HG03460 (cell line): ENCODE measurements around the gene BCO2.

Experiments used
- ATAC-seq: cut with Tn5 transposase; IDR thresholded peaks from one replicate; pipeline ENCODE4 v1.9.1; 2021; ENCODE audit not compliant: unreplicated experiment

Gene BCO2

DNA sequence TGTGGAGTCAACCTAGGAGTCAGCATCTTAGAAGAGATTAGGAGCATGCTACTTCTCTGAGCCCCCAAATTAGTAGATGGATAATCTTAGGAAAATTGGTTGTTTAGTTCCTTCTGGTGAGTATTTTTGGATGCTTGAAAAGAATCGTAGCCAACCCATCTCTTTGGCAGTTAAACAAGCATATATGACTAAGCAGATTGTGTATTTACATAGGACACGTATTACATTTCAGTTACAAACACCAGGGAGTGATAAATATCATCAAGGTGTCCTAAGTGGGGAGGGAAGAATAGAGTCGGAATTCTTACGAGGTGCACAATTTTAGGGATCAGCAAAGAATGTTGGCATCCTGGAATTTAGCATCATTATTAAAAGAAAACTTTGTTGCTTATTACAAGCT, 71.9 kb downstream of the BCO2 start:
- ATAC-seq = no peak

DNA sequence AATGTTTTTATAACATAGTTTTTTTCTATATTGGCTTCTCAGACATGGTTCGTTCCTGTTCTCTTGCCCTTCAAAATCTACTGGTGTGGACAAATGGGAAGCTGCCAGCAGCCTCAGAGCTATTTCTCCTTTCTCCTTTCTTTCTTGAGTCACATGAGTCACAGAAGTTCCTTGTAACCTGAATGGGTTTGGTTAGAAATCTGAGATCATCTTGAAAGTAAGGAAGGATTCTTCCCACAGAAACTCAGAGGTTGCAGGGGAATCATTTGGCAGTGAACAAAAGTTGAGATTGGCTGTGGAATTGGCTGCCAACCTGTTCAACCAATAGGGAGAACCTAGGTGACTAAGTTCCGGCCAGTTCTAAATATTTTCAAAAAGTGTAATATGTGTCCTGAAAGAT, 72.9 kb downstream of the BCO2 start:
- ATAC-seq = no peak

DNA sequence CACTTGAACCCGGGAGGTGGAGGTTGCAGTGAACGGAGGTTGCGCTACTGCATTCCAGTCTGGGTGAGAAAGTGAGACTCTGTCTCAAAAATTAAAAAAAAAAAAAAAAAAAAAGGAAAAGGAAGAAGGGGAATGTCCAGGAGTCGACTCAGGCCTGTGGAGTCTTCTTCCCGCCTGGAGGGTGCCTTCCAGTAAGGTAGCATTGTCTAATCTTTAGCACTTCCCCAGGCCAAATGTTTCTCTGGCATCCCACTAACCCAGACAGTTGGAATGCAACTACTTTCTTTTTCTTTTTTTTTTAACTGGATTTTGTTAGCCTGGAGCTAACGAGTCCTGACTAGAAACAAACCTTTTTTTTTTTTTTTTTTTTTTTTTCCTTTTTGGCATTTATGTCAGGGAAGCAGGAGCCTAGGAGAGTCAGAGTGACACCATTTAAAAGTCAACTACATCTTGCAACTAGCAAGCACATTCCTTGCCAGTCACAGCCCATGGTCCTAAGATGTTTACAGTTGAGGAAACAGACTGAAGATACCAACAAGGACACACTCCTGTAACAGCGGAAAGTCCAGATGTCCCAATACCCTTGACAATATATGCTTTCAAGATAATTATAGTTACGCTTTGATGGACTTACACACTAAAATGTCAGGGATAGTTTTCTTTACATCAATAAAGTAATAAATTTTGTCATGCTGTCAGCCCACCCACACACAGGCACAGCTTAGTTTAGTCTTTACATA, 74.7 kb downstream of the BCO2 start:
- no peak for ATAC-seq

DNA sequence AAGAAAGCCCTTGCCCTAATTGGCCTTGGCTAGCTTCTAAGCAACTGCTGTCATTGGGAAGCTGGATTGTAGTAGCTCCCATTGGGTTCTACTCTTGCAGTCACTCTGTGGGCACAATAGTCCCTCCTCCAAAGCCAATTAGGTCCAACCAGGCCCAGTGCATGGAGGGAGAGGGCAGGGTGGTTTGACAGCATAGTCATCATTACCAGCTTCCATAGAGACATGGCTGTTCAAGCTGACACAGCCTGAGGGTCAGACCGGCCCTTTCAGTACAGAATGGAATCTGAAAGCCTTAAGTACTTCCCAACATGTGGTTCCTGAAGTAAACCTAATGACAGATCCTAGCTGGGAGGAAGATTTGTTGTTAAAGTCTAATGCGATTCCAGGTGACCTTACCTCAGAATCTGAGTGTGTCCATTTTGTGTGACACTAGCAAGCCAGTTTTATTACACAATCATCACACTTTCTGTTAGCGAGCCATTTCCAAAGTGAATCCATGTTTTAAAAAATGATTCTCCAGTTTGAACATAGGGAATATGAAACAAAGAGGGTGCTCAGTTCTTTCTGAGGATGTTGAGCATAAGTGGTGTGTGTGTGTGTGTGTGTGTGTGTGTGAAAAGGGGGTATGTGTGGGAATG, 78.4 kb downstream of the BCO2 start:
- ATAC-seq = no peak

DNA sequence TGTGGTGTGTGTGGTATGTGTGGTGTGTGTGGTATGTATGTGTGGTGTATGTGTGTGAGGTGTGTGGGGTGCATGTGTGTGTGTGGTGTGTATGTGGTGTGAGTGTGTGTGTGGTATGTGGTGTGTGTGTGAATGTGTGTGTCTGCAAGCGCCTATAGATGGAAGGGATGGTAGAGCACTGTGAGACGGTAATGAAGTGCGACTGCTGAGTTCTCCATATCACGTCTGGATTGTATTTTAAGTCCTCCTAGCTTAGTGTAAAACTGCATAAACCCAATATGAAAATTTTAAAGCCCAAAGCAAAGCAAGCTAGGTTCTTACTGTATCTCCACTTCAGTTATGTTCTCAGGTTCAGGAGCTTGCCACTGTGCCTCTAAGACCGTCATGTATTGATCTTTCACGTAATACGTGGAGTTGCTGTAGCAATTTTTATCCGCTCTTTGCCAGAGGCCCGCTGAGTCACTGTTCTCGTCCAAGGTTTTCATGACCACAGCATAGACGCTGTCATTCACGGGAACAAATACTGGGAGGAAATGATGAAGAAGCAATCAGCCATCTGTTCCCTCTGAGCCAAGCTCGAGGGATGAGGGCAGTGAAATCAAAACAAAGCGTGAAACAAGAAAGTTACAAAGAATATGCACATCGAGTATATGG, 79.9 kb downstream of the BCO2 start:
- no peak for ATAC-seq

DNA sequence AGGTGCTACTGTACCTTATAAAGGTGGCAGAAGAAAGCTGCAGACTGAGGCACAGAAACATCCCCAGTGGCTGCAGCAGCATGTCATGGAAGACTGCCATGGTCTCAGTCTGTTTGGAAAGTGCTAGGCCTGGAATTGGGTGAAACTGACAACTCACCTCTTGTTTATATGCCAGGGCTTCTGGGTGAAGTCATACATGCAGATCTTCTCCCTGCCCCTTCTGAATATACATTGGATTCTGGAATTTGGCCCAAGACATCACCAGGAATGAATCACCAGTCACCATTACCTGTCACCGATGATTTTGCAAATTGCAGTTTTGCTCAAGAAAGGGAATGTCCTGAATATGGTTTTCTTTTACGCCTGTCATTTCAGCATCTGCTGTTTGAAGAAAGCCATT, 85.2 kb downstream of the BCO2 start, which contains the start of gene PLET1:
Gene PLET1 (minus strand): TSS at position 371 of the 400 bp plus-strand sequence. CDS start 271 bp downstream, at position 100.
- no peak for ATAC-seq

DNA sequence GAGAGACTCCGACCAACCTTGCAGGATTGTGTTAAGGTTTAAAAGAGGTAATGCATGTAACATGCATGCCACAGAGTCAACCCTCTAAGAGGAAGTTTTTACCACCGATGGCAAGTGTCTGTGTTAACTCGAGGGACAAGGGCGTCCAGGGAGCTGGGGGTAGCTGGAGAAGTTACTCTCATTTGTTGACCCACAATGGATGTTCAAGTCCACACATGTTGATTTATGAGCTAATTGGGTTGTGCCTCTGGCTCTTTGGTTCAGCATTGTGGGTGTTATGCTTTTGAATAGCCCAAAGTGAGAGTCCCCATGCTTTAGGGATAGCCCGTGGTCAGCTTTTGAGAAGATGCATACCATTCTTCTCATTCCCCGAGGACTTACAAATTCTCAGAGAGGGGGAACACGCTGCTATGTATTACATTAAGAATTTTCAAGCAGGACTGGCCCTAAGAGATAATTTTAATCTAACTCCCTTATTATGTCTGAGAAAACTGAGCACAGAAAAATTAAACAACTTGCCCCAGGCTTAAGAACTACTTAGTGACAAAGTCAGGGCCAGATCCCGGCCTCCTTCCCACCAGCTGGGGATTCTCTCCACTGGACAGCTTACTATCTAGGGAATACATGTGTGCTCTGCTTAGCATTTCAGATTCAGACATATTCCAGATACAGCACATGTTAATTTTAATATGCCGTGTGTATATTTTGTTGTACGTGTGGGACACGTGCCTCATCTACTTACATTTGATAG, 90.5 kb downstream of the BCO2 start:
- no peak for ATAC-seq

DNA sequence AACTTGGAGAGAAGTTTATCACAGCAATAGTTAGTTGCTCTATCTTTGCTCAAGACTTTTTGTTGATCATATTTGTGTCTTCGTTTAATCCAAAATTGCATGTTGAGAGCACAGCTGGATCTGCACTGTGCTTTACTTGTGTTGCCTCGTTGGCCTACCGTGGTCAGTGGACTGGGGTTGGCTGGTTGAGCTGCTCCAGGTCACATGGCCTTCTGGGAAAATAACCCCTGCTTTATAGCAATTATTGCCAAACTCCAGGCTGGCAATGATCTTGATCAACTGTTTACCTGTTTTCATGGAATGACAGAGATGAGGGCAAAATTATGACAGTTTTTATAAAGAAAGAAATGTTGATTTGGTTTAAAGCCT, 91.1 kb downstream of the BCO2 start:
- no peak for ATAC-seq

DNA sequence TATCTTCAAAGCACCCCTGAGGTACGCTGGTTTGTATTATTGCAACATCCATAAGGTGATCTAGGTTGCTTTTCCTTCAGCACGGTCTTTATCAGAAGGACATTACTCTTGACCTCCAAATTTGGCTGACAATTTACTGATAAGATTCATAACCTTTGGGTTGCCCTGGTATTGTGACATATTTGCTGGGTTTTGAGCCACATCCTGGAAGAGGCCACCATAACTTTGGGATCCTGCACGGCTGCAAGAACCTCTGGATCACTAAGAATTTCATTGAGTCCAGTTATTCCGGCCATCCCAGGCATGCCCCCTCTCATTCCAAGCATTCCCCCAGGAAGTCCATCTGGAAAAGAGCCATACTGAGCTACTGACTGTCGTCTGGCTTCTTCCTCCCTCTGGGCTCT, 91.9 kb downstream of the BCO2 start:
- ATAC-seq = no peak

DNA sequence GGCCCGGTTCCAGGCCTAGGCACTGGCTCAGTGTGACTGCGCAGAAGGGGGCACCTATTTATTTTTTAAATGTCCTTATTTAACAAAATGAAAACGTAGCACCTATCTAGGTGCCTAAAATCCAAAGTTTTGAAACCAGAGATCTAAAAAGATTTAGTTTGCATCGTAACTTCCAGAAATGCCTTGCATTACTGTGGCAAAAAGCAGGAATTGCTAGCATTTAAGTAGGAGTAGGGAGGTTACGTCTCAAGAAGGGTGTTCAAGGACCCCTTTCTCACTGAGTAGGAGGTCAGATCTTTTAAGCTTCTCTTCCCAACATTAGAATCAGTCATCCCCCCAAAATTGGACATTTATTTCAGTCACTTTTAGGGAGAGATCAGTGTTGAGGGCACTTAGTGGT, 93.1 kb downstream of the BCO2 start:
- no peak for ATAC-seq
